GM12865 (cell line): Measurements from ENCODE around the gene ZNF264.
"Not testable (repeated sequence)": the region's sequence is repeated elsewhere in the genome, so short reads cannot be mapped to it uniquely, and the experiment has no call there.

Experiments
- DNase-seq: peaks from one replicate; pipeline ENCODE4 v3.0.0; 2010; ENCODE audit warnings: low read depth
- H3K4me3 ChIP-seq: 2 replicates; pipeline ENCODE4 v1.5.1; 2011; ENCODE audit warnings: mild to moderate bottlenecking, low read depth, low read length, control low read depth
- CTCF ChIP-seq: IDR thresholded peaks from 2 replicates; pipeline ENCODE4 v1.5.1; 2011; ENCODE audit warnings: low read length, control low read depth, low read depth, inconsistent platforms; ENCODE audit not compliant: insufficient read depth; ENCODE audit errors: missing control alignments

ZNF264 gene

GRCh38 chr19:57245066-57245465 lies 53.8 kb downstream of the ZNF264 start:
- H3K4me3 ChIP-seq, result no peak overlapping the region
- DNase-seq, result no peak
- no peak for TF ChIP-seq CTCF

- DNase-seq, result no peak
- H3K4me3 ChIP-seq, result no peak overlapping the region
- TF ChIP-seq CTCF, result no peak
These were observed 54.7 kb downstream of the ZNF264 start for GRCh38 chr19:57245959-57246358.

- H3K4me3 ChIP-seq, result no peak overlapping the region
- no peak for DNase-seq
- no peak for TF ChIP-seq CTCF
These were observed 57.3 kb downstream of the ZNF264 start for GRCh38 chr19:57248646-57249045.

- H3K4me3 ChIP-seq, result no peak overlapping the region
- no peak for DNase-seq
- no peak for TF ChIP-seq CTCF
These were observed 58.0 kb downstream of the ZNF264 start for GRCh38 chr19:57249329-57249728.

- not testable (repeated sequence) for H3K4me3 ChIP-seq, DNase-seq
These were observed 62.5 kb downstream of the ZNF264 start for GRCh38 chr19:57253767-57254166.

GRCh38 chr19:57262044-57262443 lies 70.7 kb downstream of the ZNF264 start:
- no peak overlapping the region for H3K4me3 ChIP-seq
- TF ChIP-seq CTCF, result no peak
- DNase-seq, result no peak

- TF ChIP-seq CTCF, result no peak
- no peak overlapping the region for H3K4me3 ChIP-seq
- no peak for DNase-seq
These were observed 72.0 kb downstream of the ZNF264 start for GRCh38 chr19:57263244-57263741.
